Smooth muscle cell (in vitro differentiated cells): ENCODE data around the gene FOXO3. TPM values are rescaled to one million over a fixed set of nuclear protein-coding genes. Genes with fewer than 3 reads are reported as not detected.

Source experiments
- DNase-seq: peaks from one replicate; lab custom pipeline; 2025; ENCODE audit not compliant: unreplicated experiment; lab: John Stamatoyannopoulos, UW
- H2AFZ ChIP-seq: fragments of 200-600 bp; sonication (generic); 2 replicates; pipeline ENCODE4 v1.6.0; 2016; ENCODE audit warnings: antibody characterized with exemption, low read depth, mild to moderate bottlenecking
- H3F3A ChIP-seq: fragments of 200-600 bp; sonication (generic); 2 replicates; pipeline ENCODE4 v1.6.0; 2017; ENCODE audit warnings: antibody characterized with exemption, low read depth
- H3K27ac ChIP-seq: fragments of 200-600 bp; sonication (generic); 2 replicates; pipeline ENCODE4 v1.5.1; 2016; ENCODE audit warnings: low read depth, mild to moderate bottlenecking
- H3K27me3 ChIP-seq: fragments of 200-600 bp; sonication (generic); 2 replicates; pipeline ENCODE4 v1.6.1; 2016; ENCODE audit warnings: low read depth, mild to moderate bottlenecking
- H3K36me3 ChIP-seq: fragments of 200-600 bp; sonication (generic); 2 replicates; pipeline ENCODE4 v1.5.1; 2016; ENCODE audit warnings: low read depth
- H3K4me1 ChIP-seq: fragments of 200-600 bp; sonication (generic); 2 replicates; pipeline ENCODE4 v1.5.1; 2016; ENCODE audit warnings: low read depth
- H3K4me2 ChIP-seq: fragments of 200-600 bp; sonication (generic); 2 replicates; pipeline ENCODE4 v1.6.0; 2016; ENCODE audit warnings: mild to moderate bottlenecking
- H3K4me3 ChIP-seq: fragments of 200-600 bp; sonication (generic); 2 replicates; pipeline ENCODE4 v1.5.1; 2016; ENCODE audit warnings: mild to moderate bottlenecking
- H3K79me2 ChIP-seq: fragments of 200-600 bp; sonication (generic); 2 replicates; pipeline ENCODE4 v1.6.0; 2016; ENCODE audit warnings: low read depth, mild to moderate bottlenecking
- H3K9ac ChIP-seq: fragments of 200-600 bp; sonication (generic); 2 replicates; pipeline ENCODE4 v1.6.0; 2016; ENCODE audit warnings: low read depth
- H3K9me3 ChIP-seq: fragments of 200-600 bp; sonication (generic); replicated peaks from 2 replicates; pipeline ENCODE4 v1.5.1; 2016; ENCODE audit warnings: low read depth
- H4K20me1 ChIP-seq: fragments of 200-600 bp; sonication (generic); 2 replicates; pipeline ENCODE4 v1.6.0; 2016; ENCODE audit warnings: low read depth
- WGBS: methylation state at CpG from one replicate; pipeline ENCODE4 v1.1.7; 2016; ENCODE audit warnings: low lambda C conversion rate; 5-methylcytosine and 5-hydroxymethylcytosine counted together
- polyA plus RNA-seq: library from polyadenylated mRNA; unstranded; fragments of >200 nt; fragmentation: Nextera tagmentation; extraction: Ambion mirVana; gene quantifications from 2 replicates; pipeline ENCODE4 v1.2.1, GENCODE V29; 2016
- total RNA-seq: library from RNA; depleted of rRNA; stranded (reverse); fragments of >200 nt; gene quantifications from 2 replicates; pipeline ENCODE4 v1.2.3, GENCODE V29; 2014
- TF ChIP-seq, protein P1 (sequence below): fragments of 200-600 bp; sonication (generic); IDR thresholded peaks from 2 replicates; pipeline ENCODE4 v1.5.1; 2017; ENCODE audit warnings: borderline replicate concordance, mild to moderate bottlenecking, antibody characterized with exemption; ENCODE audit not compliant: insufficient read depth, poor library complexity, severe bottlenecking

FOXO3 gene
- total and polyA plus RNA-seq, 2 experiments from 2014 or later = 35.9 to 40.3 TPM

DNA sequence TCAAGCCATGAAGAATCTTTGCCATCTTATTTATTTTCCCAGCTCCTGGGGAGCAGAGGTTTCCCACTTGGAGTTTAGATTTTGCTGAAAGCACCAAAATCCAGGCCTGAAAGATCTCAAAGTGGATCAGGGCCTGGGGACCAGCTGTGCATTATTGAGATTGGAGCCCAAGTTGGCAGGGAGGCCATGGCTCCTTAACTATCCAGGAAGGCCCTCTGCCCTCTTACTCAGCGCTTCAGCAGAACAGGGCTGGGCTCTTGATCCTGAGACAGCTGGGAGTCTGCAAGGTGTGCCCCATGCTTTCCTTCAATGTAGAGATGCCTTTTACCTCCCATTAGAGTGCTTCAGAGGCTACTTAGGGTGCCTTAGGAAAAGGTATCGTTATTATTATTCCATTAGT lies 24.6 kb downstream of the FOXO3 start:
- Histone ChIP-seq H3K9me3 (no peaks in the 10 kb centered on the region), H2AFZ (no peak overlapping the region), H3F3A (peaks cover 42% of the 10 kb centered on the region), H3K4me3 (no peak overlapping the region), H3K79me2 (peaks cover 72% of the 10 kb centered on the region), H3K27ac (peak overlapping the region; percentile 90), H3K36me3 (no peaks in the 10 kb centered on the region), H3K4me2 (peak overlapping the region; percentile 51), H3K9ac (no peak overlapping the region), H4K20me1 (peaks cover 91% of the 10 kb centered on the region), H3K27me3 (no peaks in the 10 kb centered on the region), H3K4me1 (peaks cover 68% of the 10 kb centered on the region)
- WGBS = 85% methylated on average over 2 of the region's 2 CpGs
- no peak for DNase-seq
- TF ChIP-seq, protein P1, sequence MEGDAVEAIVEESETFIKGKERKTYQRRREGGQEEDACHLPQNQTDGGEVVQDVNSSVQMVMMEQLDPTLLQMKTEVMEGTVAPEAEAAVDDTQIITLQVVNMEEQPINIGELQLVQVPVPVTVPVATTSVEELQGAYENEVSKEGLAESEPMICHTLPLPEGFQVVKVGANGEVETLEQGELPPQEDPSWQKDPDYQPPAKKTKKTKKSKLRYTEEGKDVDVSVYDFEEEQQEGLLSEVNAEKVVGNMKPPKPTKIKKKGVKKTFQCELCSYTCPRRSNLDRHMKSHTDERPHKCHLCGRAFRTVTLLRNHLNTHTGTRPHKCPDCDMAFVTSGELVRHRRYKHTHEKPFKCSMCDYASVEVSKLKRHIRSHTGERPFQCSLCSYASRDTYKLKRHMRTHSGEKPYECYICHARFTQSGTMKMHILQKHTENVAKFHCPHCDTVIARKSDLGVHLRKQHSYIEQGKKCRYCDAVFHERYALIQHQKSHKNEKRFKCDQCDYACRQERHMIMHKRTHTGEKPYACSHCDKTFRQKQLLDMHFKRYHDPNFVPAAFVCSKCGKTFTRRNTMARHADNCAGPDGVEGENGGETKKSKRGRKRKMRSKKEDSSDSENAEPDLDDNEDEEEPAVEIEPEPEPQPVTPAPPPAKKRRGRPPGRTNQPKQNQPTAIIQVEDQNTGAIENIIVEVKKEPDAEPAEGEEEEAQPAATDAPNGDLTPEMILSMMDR = no peak

DNA sequence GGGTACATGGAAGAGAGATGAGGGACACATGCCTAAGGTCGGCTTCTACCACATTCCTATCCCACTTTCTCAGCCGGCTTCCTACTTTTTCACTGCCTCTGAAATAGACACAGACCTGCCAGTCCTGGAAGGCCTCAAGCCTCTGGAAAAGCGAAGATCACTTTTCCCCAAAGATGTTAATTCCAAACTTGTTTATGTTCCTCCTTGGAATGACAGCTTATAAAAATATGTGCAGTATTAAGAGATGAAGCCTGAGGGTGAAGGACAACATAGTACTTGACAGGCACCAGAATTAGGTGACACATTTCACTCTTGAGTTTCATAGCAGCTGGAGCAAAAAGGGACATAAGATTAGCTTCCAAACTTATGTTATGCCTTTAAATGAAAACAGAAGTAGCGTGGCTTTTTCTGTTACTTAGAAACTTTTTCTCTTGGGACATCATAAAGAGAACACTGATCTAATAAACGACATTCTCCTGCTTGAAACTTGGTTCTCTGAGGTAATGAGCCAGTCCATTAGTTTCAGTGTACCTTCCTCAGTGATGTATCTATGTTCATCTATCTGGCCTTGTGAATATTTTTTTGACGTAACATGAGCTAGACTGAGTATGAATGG lies 25.3 kb downstream of the FOXO3 start:
- TF ChIP-seq, protein P1 = no peak
- H3K4me1 ChIP-seq = peaks cover 62% of the 10 kb centered on the region
- no peaks in the 10 kb centered on the region for H3K27me3 ChIP-seq
- H3K4me3 ChIP-seq = no peak overlapping the region
- H3K79me2 ChIP-seq = peaks cover 72% of the 10 kb centered on the region
- H3K9me3 ChIP-seq = no peaks in the 10 kb centered on the region
- peaks cover 42% of the 10 kb centered on the region for H3F3A ChIP-seq
- H3K27ac ChIP-seq = peak overlapping the region; percentile 90
- peak overlapping the region; percentile 18 for H3K4me2 ChIP-seq
- H3K36me3 ChIP-seq = no peaks in the 10 kb centered on the region
- no peak overlapping the region for H3K9ac ChIP-seq
- no peak for DNase-seq
- H2AFZ ChIP-seq = no peak overlapping the region
- WGBS = 50% methylated on average over 6 of the region's 6 CpGs
- H4K20me1 ChIP-seq = peaks cover 91% of the 10 kb centered on the region

DNA sequence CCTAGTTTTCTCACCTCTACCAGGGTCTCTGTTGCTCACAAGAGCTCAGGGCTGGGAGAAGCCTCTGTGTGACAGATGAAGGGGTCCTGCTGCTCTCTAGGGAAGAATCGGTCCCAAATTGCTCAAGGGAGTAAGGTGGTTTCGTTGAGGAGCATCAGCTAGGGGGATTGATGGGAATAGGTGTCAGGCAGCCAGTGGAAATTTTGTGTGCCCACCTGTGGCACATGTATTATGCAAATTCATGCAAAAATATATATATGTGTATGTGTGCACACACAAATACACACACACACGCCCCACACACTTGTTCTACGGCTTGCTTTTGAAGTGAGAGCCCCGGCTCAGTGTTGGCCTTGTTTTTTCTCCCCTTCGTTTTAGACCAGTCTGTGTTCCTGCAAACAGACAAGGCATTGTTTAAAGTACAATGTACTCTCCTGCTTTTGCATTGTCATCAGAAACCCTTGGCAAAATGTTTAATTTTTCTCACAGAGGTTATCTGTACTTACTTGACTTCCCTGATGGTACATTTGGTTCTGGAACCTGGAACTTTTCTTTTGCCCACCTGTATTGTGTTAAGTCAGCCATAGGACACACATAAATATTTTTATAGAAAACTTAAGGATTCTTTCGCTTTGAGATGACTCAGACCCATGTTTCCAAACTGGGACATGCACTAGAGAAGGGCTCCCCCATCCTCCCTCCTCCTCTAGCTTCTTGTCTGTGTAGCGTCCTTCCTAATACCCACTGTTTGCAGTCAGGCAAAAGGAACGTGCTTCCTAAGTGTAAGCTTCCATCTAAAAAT lies 26.7 kb downstream of the FOXO3 start:
- TF ChIP-seq, protein P1 = no peak
- Histone ChIP-seq H3K4me3 (peak overlapping the region; percentile 8), H3K4me2 (peak overlapping the region; percentile 80), H3K79me2 (peaks cover 78% of the 10 kb centered on the region), H3F3A (peaks cover 47% of the 10 kb centered on the region), H3K36me3 (no peaks in the 10 kb centered on the region), H3K9ac (peak overlapping the region; percentile 41), H3K9me3 (no peaks in the 10 kb centered on the region), H4K20me1 (peaks cover 90% of the 10 kb centered on the region), H3K27ac (peak overlapping the region; percentile 90), H3K27me3 (no peaks in the 10 kb centered on the region), H3K4me1 (peaks cover 48% of the 10 kb centered on the region), H2AFZ (no peak overlapping the region)
- no peak for DNase-seq
- 49% methylated on average over 9 of the region's 9 CpGs for WGBS
